T-helper 9 cell (primary cell): ENCODE results near the gene PPM1J.
"Not testable (repeated sequence)": the region's sequence is repeated elsewhere in the genome, so short reads cannot be mapped to it uniquely, and the experiment has no call there.

Experiments used
- DNase-seq: peaks from one replicate; pipeline ENCODE4 v3.0.0-alpha.2; 2020

Gene PPM1J

DNA sequence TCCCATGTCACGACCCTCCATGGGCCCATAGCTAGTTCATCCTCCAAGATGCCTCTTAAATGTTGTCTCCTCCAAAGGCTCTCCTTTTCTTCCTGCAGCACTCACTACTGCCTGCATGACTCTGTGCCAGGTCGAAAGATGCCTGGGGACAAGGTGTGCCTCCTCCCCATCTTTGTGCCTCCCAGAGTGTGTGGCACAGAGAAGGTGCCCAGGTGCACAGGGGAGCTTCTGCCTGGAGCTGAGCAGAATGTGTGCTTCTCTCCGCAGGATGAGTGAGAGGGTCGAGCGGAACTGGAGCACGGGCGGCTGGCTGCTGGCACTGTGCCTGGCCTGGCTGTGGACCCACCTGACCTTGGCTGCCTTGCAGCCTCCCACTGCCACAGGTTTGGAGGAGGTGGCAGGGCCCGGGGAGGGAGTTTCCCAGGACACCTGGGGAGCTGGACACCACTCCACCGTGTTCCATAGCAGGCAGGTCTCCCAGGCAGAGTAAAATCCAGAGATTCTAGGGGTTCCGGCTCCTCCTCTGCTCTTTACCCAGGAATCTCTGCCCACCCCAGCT, 6.9 kb upstream of the PPM1J start:
- DNase-seq, result no peak

DNA sequence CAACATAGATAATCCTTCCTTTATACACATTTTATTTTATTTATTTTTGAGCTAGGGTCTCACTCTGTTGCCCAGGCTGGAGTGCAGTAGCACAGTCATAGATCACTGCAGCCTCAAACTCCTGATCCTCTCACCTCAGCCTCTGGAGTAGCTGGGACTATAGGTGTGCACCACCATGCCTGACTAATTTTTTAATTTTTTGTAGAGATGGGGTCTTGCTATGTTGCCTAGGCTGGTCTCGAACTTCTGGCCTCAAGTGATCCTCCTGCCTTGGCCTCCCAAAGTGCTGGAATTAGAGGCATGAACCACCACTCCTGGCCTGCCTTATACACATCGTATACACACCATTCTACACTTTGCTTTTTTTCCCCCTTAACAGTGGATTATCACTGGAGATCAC, 6.2 kb upstream of the PPM1J start:
- DNase-seq, result not testable (repeated sequence)

DNA sequence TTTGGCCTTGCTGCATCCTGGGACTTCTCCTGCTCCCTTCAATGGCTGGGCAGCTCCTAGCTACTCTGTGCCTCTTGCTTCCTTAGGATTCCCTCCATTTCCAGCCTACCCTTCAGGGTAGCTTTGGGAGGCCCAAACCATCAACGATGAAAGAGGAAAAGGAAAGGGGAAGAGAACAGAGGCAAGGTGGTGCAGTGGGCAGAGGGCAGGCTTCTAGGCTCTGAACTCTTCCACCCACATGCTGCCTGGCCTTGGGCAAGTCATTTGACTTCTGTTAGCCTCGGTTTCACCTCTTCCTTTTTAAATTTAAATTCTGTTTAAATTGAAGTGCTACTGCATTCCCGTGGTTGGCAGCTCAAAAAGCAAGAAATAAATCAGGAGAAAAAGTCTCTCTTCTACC, 5.7 kb upstream of the PPM1J start:
- no peak for DNase-seq

DNA sequence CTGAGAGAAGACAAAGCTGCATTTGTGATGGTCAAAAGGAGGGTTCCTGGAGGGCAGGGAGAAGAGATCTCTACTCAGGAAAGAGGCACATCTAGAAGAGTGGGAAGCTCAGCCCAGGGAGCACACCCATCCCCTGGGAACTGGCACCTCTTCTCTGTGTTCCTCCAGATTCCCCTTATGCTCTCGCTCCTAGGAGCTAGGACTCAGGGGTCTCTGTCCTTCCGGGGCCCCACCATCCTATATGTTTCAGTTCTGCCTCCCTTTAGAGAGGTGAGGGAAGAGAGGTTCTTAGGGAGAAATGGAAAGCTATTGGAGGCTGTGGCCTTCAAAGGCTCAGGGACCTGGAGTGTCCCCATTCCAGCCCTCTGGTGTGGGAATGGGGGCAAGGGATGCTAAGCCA, 4.6 kb upstream of the PPM1J start:
- DNase-seq, result no peak

DNA sequence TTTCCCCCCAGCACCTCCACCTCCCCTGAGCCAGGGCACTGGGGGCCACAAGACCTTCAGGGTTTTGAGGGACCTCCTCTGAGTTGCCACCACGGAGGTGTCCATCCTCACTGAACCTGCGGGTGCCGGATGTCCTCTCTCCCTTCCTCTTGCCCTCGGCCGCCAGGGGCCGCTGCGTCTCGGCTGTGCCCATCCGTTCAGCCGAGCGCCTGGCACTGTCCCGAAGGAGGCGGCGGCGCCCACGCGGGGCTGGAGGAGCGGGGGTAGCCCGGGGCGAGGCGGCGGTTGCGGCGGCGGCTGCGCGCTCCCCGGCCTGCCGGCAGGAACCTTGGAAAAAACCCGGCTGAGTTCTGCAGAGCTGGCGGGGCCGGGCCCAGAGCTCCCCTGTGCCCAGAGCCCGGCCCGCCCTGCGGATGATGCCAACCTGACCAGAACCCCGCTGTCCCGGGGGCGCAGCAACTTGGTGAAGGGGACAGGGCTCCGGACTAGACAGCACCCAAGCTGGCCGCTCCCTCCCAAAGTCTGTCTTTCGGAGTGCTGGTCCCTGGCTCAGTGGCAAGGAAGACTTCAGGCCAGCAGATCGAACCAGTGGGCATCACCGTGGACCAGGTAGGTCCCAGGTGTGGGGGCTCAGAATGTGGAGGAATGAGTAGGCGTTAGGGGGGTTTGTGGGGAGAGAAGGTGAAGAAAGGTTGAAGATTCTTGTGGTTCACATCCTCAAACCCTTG, 3.7 kb upstream of the PPM1J start:
- peak; percentile 73 for DNase-seq

DNA sequence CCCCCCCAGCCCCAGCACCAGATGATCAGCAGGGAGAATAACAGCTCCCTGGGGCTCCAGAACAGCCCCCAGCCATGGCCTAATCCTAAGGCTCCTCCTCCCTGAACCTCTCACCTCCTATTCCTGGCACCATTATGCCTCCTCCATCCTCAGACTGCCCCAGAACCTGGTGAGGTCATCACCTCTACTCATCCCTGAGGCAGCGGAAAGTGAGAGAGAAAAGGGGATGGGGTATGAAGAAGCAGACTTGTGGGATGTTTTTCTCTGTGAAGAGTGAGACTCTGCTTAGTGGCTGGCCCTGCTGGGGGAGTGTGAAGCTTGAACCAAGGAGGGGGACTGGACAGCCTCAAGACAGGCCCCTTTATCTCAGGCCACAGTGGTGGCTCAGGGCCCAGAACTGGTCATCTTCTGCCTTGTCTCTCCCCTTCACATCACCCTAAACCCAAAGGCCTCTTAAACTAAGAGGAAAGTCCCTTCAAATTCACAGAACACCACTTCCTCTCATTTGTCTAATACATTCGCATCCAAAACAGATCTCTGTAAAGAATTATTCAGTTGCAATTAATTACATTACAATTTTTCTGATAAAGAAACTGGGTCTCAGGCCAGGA, 2.2 kb upstream of the PPM1J start:
- no peak for DNase-seq

DNA sequence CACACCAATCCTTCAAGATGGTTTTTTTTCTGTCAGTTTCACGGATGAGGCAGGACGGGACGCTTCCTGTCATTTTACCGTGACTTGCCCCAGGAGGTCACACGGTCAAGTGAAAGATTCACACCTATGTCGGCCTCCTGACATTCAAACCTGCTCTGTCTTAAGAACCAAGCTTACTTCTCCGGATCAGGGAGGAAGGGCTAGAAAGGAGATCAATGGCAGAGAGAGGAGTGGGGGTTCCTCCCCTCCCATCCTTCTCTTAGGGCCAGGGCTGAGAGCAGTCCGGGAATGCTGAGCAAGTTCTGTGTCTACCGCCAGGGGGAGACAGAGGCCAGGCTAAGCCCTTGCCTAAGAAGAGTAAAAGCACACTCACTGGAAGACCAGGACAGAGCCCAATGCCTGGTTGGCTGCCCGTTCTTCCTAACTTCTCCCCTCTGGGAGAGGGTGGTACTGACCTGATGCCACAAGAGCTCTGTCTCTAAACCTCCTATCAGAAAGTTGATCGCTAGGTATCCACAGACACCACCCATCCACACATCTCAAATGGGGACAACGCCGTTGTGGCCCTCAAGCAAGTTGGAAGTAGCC, 1.1 kb upstream of the PPM1J start:
- peak; percentile 78 for DNase-seq

DNA sequence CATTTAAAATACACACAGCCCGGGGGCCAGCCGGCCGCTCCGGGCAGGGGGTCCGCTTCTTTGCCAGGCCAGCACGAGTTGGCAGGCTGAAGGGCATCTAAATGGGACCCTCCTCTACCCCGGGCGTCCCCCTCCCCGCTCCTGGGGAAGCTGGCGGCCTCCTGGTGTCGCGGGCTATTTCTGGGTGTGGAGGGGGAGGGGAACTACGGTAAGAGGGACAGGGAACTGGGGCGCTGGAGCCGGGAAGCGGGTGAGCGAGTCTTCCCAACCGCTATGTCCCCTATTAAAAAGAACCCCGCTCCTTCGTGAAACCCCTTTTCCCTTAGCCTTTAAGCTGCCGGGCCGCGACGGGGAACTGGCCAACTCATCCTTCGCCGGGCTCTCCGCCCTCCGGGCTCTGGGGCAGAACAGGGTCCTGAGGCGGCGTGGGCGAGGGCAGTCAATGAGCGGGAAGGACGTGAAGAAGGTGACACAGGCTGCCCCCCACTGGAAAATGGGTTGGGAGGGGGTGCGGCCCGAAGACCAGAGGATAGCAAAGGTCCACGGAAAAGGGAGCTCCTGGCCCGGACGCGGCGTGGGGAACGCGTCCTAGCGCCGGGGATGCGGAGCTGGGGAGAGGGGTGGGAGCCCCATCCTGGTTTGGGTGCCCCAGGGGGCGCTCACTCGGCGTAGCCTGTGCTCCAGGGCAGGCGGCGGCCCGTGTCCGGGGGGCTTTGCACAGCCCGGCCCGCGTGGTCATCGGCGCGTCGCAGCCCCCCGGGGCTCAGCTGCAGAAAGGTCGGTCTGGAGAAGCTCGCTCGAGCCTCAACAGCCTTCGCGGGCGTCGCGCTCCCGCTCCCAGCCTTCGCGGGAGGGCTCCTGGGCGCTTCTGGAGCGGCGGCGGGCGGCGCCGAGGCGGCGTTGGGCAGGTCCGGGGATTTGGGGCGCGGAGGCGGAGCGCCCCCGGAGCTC, 544 bp downstream of the PPM1J start:
- no peak for DNase-seq

DNA sequence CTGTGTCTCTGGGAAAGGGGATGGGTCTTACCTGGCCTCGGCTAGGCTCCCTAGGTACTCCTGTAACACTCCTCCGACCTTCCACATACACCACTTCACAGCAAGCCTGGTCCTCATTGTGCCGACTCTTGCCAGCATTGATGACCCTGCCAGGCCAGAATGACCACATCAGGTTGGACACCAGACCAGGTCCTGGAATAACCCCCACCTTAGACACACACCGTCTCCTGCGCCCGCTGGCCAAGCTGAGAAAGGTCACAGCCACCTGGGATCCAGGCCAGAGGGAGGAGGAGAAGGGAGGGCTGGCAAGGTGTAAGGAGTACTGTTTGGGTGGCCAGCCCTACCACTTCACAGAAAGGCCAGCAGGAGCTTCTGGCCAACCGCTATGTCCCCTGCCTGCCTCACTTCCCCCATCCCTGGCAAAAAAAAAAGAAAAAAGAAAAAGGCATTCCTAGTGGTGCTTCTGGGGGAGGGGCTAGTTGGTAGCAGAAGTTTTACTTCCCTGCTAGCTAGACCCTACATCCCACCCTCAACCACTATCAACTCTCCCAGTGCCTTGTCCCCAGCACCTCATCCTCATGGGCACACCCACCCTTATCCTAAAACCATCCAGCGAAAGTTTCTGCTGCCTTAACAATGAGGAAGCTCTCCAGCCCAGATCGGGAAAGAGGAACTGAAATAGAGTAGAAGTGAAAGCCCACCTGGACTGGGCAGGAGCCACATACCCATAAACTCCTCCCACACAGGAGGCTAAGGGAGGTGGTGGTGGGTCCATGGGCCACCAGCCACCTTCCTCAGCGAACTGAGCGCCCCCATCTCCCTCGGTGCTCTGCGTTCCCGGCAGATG, 1.4 kb downstream of the PPM1J start:
- DNase-seq, result no peak

DNA sequence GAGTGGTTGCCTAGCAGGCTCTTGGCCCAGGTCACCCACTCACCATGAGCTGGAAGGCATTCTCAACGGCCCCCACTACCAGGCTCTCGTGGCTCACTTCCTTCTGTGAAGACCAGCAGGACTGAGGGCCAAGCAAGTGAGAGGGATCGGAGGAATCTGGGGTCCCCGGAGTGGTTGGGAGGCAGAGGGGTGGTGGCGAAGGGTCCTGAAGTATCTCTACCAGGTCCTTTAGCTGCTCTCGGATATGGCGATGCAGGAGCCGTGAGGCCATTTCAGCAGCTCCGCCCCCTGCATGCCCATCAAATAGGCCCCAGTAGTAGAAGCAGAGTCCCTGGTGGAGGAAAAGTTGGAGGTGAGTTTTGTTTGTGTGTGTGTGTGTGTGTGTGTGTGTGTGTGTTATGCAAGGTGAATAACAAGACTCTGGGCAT, 2.4 kb downstream of the PPM1J start:
- DNase-seq, result no peak

DNA sequence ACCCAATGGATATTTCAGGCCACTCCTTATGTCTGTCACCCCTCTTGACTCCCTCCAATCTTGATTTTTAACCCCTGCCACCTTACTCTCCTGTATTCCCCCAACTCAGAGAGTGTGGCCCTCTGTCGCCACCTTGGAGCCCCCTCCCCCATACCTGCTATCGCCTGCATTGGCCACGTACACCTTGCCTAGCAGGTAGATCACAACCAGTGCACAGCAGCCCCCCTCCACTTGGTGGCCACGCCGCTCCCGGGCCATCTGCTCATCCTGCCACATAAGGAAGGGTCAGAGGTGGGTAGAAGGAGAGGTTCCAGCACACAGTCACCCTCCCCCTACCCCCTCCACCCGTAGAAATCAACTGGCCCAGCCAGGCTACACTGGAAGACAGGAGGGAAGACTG, 2.9 kb downstream of the PPM1J start:
- no peak for DNase-seq

DNA sequence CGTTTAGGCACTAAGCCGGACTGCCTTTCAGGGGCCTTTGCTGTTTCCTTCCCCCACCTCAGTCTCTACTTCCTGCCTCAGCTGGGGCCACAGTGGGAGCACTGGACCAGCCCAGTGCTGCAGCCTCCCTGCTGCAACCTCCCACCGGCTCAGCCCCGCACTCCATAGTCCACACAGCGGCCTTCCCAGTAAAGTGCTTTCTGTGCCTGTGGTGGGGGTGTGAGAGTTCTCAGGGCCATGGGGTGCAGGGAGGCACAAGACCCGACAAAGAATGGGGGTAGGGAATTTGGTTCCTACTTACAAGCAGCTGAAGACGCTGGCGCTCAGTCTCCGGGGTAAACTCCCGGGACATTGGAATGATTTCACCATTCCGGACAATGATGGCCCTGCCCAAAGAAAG, 3.5 kb downstream of the PPM1J start:
- DNase-seq, result no peak

DNA sequence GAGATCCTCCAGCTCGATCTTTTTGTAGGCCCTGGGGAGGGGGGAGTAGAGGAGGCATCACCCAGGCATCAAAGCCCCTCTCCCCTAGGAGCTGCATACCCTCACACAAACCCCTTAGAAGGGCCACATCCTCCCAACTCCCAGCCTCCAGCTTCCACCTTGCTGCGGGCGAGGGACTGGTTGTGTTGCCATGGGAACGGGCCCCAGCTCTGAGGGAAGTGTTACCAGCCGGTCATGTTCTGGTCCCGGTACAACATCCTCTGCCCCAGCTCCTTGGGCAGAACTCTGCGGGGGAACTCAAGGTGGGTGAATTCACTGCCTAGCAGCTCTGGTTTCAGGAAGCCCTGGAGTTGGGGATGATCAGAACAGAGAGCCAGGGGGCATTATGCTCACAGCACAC, 4.1 kb downstream of the PPM1J start:
- DNase-seq, result no peak

DNA sequence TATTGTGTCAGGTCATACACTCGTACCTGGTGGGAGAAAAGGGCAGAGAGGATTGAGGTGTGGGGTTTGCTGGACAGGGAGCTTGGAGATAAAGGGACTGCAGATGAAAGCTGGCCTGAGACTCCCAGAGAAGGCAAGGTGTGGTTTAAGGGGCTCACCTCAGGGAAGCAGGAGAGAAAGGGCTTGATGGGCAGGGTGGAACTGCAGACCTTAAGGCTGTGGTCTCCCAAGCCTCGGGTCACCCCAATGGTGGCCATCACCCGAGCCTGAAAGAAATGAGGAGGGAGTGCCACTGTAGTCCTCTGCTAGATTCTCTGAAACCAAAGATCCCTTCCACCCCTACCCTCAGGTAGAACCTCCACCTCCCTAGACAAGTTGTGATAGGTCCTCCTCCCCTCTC, 4.5 kb downstream of the PPM1J start:
- no peak for DNase-seq

DNA sequence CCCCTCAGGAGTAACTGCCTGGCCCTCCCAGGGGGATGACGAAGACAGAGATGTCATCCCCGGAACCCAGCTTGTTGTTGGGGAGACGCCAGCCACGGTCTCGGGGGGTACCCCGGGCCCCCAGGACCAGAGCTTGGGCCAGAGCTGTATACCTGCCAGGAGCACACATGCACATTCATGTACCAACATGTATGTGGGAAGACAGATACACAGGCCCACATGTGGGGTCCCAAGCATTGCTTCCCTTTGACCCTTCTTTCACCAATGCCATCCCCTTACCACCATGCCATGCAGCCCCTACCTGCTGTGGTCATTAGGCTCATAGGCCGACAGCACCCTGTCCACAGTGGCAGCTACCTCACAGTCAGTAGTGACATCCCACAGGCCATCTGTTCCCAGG, 5.0 kb downstream of the PPM1J start:
- DNase-seq, result no peak

DNA sequence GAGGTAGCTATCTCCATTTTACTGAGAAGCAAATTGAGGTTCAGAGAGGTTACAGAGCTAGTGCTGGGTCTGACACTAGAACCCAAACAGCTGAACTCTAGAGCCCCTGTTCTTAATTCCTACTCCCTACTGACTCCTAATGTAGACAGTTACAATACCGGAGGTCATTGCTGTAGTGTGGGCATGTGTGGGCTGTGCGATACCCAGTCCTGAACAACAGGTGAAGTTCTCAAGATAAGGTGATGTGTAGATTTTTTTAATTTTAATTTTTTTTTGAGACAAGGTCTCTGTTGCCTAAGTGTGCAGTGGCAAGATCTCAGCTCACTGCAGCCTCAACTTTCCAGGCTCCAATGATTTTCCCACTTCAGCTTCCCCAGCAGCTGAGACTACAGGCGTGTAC, 6.6 kb downstream of the PPM1J start:
- DNase-seq, result no peak

DNA sequence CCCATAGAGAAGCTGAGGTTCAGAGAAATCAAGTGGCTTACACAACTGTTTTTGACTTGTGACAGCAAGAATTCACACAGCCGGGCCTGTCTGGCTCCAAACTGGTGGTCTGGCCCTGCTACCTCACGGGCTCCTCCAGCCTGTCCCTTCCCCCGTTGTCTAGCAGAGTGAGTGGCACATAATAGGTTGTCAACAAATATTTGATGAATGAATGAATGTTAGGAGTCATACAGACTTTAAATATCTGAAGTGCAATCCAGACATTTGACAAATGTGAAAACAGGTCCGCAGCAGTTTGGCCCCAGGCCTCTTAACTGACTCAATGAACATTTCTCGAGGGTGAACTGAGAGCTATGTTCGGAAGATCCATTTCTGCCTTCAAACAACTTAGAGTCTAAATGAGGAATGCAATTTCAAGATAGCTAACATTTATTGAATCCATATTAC, 7.1 kb downstream of the PPM1J start:
- DNase-seq, result no peak

DNA sequence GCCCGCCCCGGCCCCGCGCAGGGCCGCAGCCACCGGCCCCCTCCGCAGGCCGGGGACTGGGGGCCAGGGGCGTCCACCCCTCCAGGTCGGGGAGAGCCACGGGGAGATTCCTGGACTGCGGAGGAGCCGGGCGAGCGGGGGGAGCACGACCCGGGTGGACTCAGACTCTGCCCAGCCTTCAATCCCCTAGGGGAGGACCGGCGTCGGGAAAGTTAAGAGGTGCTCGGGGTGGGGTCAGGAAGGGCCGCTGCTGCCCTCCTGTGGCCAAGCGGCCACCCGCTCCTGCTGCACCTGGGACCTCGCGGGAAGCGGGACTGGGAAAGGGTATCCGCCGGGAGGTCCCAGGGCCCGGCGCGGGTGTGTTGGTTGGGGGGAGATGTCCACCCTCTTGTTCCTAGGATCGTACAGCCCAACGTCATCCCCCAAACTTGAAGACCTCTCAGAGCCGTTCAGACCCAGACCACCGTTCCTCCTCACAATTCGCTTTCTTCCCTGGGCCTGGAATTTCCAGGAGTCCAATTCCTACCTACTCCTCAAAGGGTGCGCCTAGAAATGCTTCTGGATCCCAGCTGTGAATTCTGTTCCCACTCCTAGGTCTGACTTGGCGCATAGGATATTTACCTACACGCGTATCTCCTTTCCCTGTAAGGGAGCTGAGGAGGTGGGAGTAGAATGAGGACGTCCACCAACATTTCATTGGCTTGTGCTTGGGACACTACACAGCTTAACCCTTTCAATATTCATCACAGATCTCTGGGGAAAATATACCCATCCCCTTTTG, 7.7 kb downstream of the PPM1J start:
- peak; percentile 47 for DNase-seq

DNA sequence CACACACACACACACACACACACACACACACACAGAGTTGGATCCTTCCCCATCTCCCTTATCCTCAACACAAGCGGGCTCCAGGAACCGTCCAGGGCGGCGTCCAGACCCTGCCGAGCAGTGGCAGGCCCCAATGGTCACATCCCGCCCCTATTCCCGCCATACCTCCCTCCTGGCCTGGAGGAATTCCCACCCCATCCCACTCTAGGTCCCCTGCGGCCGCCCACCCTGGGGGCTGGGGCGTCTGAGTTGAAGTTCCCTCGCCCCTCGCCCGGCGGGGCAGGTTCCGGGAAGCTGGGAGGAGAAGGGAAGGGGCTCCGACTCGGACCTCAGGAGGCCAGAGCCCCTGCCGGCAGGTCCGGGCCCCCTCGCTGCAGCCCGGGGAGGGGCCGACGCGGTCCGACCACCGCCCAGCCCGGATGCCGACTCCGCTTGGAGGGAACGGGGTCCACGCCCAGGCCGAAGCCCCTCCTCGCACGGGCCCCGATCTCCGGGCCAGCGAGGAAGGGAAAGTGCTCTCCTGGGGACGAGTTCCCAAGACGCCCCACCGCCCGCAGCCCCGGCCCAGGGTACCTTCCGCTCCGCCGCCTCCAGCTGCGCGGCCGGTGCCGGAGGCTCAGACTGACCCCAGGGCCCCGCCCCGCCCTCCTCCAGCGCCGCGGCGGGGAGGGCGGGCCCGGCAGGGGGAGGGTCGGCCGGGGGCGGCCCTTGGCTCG, 8.5 kb downstream of the PPM1J start, which contains the start of gene RHOC:
Gene RHOC, minus strand, starts transcription at position 623 of the 716 bp plus-strand sequence. CDS start 3,328 bp downstream, outside the sequence.
- peak; percentile 33 for DNase-seq

DNA sequence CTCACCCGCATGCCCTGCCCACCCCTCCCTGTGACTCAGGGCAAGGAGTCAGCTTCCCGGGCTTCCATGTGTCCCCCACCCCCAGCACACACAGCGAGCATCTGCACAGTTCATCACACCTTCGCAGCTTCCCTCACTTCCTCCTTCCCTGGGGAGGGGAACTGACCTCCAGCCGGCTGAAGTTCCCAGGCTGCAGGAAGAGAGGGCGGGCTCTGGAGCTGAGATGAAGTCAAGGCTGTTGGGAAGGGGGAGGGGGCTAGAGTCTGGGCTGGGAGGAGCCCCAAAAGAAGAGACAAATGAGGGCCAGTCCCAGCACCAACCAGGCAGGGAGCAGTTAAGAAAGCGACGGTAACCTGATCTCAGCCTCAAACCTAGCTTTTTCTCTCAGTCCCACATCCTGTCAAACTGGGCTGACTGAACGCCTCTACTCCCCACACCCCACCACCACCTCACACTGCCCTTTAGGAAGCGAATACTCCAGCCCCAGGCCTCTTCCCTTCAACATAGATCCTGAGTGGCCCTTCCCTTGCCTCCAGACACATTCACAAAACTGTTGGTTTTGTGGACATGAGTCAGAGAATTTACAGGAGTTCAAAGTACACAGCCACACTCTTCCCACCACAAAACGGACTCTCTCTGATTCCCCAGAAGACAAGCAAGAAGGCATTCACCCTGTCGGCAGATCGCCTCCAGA, 10.1 kb downstream of the PPM1J start:
- DNase-seq, result no peak
